ENCODE measurements around the gene SLITRK3.

Gene SLITRK3

DNA sequence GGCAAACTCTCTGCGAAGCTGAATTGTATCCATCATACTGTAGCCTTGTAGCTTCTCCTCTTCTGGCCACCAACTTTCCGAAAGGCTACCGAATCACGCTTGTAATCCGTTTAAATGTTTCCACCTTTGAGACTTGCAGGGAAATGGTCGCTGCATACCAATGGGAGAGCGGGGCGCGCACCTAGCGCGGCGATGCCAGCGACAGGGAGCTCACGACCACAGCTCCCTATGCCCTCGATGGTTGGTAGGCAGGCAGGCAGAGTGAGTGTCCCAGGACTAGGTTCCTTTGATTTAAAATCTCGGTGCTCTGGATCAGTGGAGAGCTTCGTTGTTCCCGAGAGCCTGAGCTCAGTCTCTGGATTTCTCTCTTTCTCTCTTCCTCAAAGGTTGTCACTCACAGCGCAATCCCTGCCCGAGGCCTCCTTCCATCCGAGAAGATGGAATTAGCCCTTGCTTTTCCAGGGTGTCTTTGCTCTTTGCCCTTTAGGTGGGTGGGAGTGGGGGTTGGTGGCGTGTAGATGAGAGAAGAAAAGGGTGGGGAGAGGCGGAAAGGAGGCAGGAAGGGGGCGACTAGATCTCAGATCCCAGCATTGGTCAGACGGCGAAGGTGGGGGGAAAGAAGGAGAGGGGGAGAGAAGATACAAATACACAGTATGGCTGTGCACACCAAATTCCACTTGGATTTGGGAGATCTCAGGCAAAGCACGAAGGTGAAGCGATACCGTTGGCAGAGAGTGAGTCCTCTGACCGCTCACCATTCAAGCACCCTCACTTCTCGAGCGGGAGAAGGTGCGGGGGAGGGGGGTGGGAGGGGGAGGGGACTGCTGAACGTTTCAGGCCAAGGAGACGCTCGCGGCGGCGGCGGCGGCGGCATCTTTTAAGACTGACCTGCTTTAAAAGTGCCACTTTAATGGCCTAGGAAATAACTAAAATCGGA lies at the start of gene SLITRK3:
Gene SLITRK3, minus strand, starts transcription at position 745 of the 937 bp plus-strand sequence. CDS start 5,554 bp downstream, outside the sequence.
- DNase-seq = no peak

GRCh38 chr3:165243597-165243996 lies 47.4 kb upstream of the SLITRK3 start:
- DNase-seq = no peak

DNA sequence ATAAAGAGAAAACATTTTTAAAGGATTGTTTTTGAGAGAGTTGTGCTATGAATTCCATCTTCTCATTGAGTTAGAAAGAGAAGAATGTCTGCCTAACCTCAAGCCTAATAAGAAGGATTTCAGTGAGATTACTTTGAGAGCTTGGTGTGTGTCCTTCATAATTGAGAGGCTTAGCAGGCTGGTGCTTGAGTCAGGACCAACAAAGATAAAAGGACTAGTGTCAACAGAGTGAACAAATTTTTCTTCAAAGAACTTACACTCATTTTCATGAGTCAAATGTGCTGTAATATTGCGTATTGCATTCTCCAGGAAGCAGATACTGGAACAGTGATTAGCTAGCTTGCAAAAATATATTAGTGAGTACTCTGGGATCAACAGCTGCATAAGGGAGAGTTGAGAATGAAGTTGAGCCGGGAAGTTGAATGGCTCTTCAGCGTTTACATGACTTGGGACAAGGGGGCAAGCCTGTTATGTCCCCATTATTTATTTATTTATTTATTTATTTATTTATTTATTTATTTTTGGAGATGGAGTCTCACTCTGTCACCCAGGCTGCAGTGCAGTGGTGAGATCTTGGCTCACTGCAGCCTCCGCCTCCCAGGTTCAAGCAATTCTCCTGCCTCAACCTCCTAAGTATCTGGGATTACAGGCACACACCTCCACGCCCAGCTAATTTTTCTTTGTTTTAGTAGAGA lies 37.5 kb upstream of the SLITRK3 start:
- no peak for DNase-seq

GRCh38 chr3:165225604-165226003 lies 29.4 kb upstream of the SLITRK3 start:
- no peak for DNase-seq

- DNase-seq = no peak
Measured at GRCh38 chr3:165217739-165218138, 21.6 kb upstream of the SLITRK3 start.

GRCh38 chr3:165212580-165212979 lies 16.4 kb upstream of the SLITRK3 start:
- no peak for DNase-seq

DNA sequence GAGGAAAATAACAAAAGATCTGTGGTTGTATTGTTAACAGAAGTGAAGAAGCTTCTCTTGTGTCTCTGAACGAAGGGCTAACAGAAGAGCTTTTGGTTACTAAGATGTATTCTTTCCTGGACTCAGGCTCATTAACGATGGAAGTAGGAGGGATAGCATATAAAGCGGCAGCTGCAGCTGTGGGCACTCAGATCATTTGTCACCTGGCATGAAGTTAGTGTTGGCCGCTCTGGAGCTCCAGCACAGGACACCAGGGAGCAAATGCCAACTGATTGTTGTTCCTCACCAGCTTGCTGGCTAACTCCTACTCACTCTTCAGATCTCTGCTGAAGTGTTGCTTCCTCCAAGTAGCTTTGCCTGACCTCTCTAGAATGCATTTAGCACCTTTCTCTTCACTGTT lies 15.5 kb upstream of the SLITRK3 start:
- DNase-seq = peak in 1 of 2 experiments; percentile 45

GRCh38 chr3:165210727-165211126 lies 14.5 kb upstream of the SLITRK3 start:
- DNase-seq = no peak

DNA sequence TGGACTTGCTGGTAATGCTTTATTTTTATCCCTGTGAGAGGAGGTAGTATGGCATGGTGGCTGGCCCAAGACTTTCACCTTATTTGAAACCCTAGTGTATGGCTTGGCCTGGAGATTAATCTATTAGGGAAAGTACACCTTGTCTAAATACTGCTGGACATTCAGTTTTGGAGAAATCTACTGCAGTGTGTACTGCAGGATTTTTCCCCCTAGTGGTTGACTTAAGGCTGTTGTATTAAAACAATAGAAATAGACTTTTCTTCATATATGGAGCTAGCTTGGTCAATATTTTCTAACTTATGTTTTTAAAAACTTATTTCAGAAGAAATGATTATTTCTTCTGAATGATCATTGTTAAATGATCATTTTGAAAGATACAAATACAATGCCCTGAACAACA lies 13.9 kb upstream of the SLITRK3 start:
- DNase-seq = no peak

- peak; percentile 75 to 94 for DNase-seq
Measured at GRCh38 chr3:165206454-165207266, 10.5 kb upstream of the SLITRK3 start.

GRCh38 chr3:165204445-165204844 lies 8.3 kb upstream of the SLITRK3 start:
- DNase-seq = no peak

GRCh38 chr3:165202995-165203394 lies 6.8 kb upstream of the SLITRK3 start:
- no peak for DNase-seq

- DNase-seq = no peak
Measured at GRCh38 chr3:165201964-165202363, 5.8 kb upstream of the SLITRK3 start.

DNA sequence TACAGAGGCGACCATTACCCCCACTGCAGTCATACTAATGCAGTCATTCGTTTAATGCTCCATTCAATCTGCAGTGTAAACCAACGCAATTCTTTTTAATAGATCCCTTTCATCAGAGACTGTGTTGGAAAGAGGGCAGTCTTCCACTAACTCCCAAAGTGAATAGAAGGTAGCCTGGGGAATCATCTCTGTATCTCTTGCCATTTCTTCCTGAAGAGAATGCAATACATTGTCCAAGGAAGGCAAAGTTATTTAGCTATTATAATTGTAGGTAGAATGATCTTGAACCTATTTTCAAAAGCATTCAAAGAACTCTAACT lies 1.3 kb upstream of the SLITRK3 start:
- DNase-seq = no peak

- DNase-seq = peak; percentile 45 to 55
Measured at GRCh38 chr3:165196577-165197480, 645 bp upstream of the SLITRK3 start.

- DNase-seq = no peak
Measured at GRCh38 chr3:165195241-165195639, 944 bp downstream of the SLITRK3 start.

GRCh38 chr3:165194511-165195240 lies 1.5 kb downstream of the SLITRK3 start:
- no peak for DNase-seq

GRCh38 chr3:165193366-165194254 lies 2.6 kb downstream of the SLITRK3 start:
- DNase-seq = no peak

GRCh38 chr3:165192610-165193192 lies 3.5 kb downstream of the SLITRK3 start:
- peak in 1 of 2 experiments; percentile 36 for DNase-seq

GRCh38 chr3:165191491-165191890 lies 4.7 kb downstream of the SLITRK3 start:
- no peak for DNase-seq
